ENCODE data around the gene KICS2. TPM values are rescaled to one million over a fixed set of nuclear protein-coding genes. Genes with fewer than 3 reads are reported as not detected.

The KICS2 gene
- total RNA-seq, 1 experiment from 2014 or later, result 8.6 TPM

DNA sequence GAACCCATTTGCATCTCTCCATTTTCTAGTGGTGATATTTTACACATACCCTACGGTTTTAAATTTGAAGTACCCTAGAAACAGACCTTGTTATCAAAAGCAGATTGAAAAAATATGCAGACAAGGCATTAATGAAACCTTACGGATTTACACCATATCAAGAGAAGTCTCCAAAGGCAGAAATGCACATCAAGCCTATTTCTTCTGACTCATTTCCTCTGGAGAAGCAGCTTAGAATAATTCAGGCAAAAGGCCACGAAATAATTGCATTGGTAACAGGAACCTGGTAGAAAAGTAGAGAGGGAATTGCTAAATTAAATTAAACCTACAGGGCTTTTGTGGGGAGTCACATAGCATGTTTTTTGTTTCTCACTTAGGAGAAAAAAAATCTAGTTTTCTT lies 34.7 kb downstream of the KICS2 start:
- Mint-ChIP-seq H3K4me1 (ENCODE audit: low read depth, unreplicated experiment) (peaks cover 16% of the 10 kb centered on the region), H3K27ac (ENCODE audit: unreplicated experiment) (no peak overlapping the region), H3K27me3 (ENCODE audit: insufficient read depth, unreplicated experiment) (no peaks in the 10 kb centered on the region), H3K4me3 (ENCODE audit: unreplicated experiment) (no peak overlapping the region), H3K36me3 (ENCODE audit: insufficient read depth, unreplicated experiment) (peaks cover 8% of the 10 kb centered on the region), H3K9me3 (ENCODE audit: unreplicated experiment) (no peaks in the 10 kb centered on the region)
- H3K4me1 ChIP-seq, result peaks cover 9% of the 10 kb centered on the region
- H3K4me3 ChIP-seq (ENCODE audit: low read depth, low read length), result no peak overlapping the region
- TF ChIP-seq, protein P1, sequence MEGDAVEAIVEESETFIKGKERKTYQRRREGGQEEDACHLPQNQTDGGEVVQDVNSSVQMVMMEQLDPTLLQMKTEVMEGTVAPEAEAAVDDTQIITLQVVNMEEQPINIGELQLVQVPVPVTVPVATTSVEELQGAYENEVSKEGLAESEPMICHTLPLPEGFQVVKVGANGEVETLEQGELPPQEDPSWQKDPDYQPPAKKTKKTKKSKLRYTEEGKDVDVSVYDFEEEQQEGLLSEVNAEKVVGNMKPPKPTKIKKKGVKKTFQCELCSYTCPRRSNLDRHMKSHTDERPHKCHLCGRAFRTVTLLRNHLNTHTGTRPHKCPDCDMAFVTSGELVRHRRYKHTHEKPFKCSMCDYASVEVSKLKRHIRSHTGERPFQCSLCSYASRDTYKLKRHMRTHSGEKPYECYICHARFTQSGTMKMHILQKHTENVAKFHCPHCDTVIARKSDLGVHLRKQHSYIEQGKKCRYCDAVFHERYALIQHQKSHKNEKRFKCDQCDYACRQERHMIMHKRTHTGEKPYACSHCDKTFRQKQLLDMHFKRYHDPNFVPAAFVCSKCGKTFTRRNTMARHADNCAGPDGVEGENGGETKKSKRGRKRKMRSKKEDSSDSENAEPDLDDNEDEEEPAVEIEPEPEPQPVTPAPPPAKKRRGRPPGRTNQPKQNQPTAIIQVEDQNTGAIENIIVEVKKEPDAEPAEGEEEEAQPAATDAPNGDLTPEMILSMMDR (IDR thresholded peaks at IDR 0.05; ENCODE audit: insufficient read depth in 1 of 2, low read depth in 1 of 2, low read length in 1 of 2, severe bottlenecking in 1 of 2, unreplicated experiment in 1 of 2), result no peak
- no peak for DNase-seq
- CTCF ChIA-PET, result no interaction called here
- intact Hi-C loops (cut with micrococcal nuclease; ENCODE audit: unreplicated experiment), result no loop called here
- H3K27me3 ChIP-seq (replicated peaks; ENCODE audit: control insufficient read depth, insufficient read depth, low read length), result no peaks in the 10 kb centered on the region
- H3K9me3 ChIP-seq, result no peaks in the 10 kb centered on the region
- no peaks in the 10 kb centered on the region for H3K36me3 ChIP-seq (ENCODE audit: control insufficient read depth, insufficient read depth, low read length)
- no TSS peak for BruUV-seq (replicated peaks)
- POLR2A ChIA-PET, result no interaction called here

- Histone ChIP-seq H3K4me1 (peaks cover 13% of the 10 kb centered on the region), H3K4me3 (ENCODE audit: low read depth, low read length) (no peak overlapping the region), H3K27me3 (replicated peaks; ENCODE audit: control insufficient read depth, insufficient read depth, low read length) (no peaks in the 10 kb centered on the region), H3K9me3 (no peaks in the 10 kb centered on the region), H3K36me3 (ENCODE audit: control insufficient read depth, insufficient read depth, low read length) (no peaks in the 10 kb centered on the region)
- H3K27me3 Mint-ChIP-seq (ENCODE audit: insufficient read depth, unreplicated experiment), result no peaks in the 10 kb centered on the region
- H3K4me1 Mint-ChIP-seq (ENCODE audit: low read depth, unreplicated experiment), result peaks cover 16% of the 10 kb centered on the region
- intact Hi-C loops (cut with micrococcal nuclease; ENCODE audit: unreplicated experiment), result no loop called here
- no peaks in the 10 kb centered on the region for H3K9me3 Mint-ChIP-seq (ENCODE audit: unreplicated experiment)
- no peak for DNase-seq
- POLR2A ChIA-PET, result no interaction called here
- H3K27ac Mint-ChIP-seq (ENCODE audit: unreplicated experiment), result no peak overlapping the region
- no TSS peak for BruUV-seq (replicated peaks)
- H3K4me3 Mint-ChIP-seq (ENCODE audit: unreplicated experiment), result no peak overlapping the region
- TF ChIP-seq, protein P1 (IDR thresholded peaks at IDR 0.05; ENCODE audit: insufficient read depth in 1 of 2, low read depth in 1 of 2, low read length in 1 of 2, severe bottlenecking in 1 of 2, unreplicated experiment in 1 of 2), result no peak
- H3K36me3 Mint-ChIP-seq (ENCODE audit: insufficient read depth, unreplicated experiment), result peaks cover 6% of the 10 kb centered on the region
- CTCF ChIA-PET, result no interaction called here
Observed at GRCh38 chr12:64186789-64187188, 35.3 kb downstream of the KICS2 start.

DNA sequence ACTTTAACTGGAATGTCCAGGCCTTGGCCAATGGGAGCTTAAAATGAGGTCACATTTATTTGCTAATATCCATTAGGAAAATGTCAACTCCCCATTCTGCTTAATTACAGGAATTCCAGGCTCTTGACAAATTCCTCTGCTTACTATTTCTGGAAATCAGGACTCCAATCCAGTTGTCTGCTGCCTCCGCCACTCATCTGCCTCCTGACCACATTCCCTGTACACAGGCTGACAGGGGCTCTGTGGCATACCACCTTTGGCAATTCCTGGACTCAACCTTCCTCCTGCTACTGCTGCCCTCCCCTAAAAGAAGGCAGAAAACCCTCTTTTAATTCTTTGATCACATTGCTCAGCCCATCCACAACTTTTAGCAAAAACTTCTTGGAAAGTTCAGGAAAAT lies 37.9 kb downstream of the KICS2 start:
- no peaks in the 10 kb centered on the region for H3K27me3 Mint-ChIP-seq (ENCODE audit: insufficient read depth, unreplicated experiment)
- CTCF ChIA-PET, result no interaction called here
- H3K27me3 ChIP-seq (replicated peaks; ENCODE audit: control insufficient read depth, insufficient read depth, low read length), result no peaks in the 10 kb centered on the region
- intact Hi-C loops (cut with micrococcal nuclease; ENCODE audit: unreplicated experiment), result loop anchor here (5.0 kb wide), 1 partner anchor 73 kb away; no protein-coding TSS in a partner anchor
- no peak overlapping the region for H3K27ac Mint-ChIP-seq (ENCODE audit: unreplicated experiment)
- no peaks in the 10 kb centered on the region for H3K9me3 Mint-ChIP-seq (ENCODE audit: unreplicated experiment)
- no TSS peak for BruUV-seq (replicated peaks)
- H3K4me1 ChIP-seq, result peaks cover 11% of the 10 kb centered on the region
- peaks cover 6% of the 10 kb centered on the region for H3K36me3 Mint-ChIP-seq (ENCODE audit: insufficient read depth, unreplicated experiment)
- TF ChIP-seq, protein P1 (IDR thresholded peaks at IDR 0.05; ENCODE audit: insufficient read depth in 1 of 2, low read depth in 1 of 2, low read length in 1 of 2, severe bottlenecking in 1 of 2, unreplicated experiment in 1 of 2), result no peak
- no peak for DNase-seq
- peaks cover 21% of the 10 kb centered on the region for H3K4me1 Mint-ChIP-seq (ENCODE audit: low read depth, unreplicated experiment)
- POLR2A ChIA-PET, result no interaction called here
- no peaks in the 10 kb centered on the region for H3K9me3 ChIP-seq
- H3K4me3 ChIP-seq (ENCODE audit: low read depth, low read length), result no peak overlapping the region
- no peak overlapping the region for H3K4me3 Mint-ChIP-seq (ENCODE audit: unreplicated experiment)
- no peaks in the 10 kb centered on the region for H3K36me3 ChIP-seq (ENCODE audit: control insufficient read depth, insufficient read depth, low read length)
